ENCODE results near the gene RHOG.
"Not testable (repeated sequence)": the region's sequence is repeated elsewhere in the genome, so short reads cannot be mapped to it uniquely, and the experiment has no call there.

The RHOG gene

GRCh38 chr11:3799143-3799542, 41.6 kb downstream of the RHOG start:
- Mint-ChIP-seq H3K27ac (peak overlapping the region; percentile 98), H3K9me3 (no peaks in the 10 kb centered on the region), H3K4me1 (ENCODE audit: low read depth) (peaks cover 41% of the 10 kb centered on the region), H3K4me3 (peak overlapping the region; percentile 94), H3K27me3 (no peaks in the 10 kb centered on the region), H3K36me3 (ENCODE audit: low read depth) (peaks cover 33% of the 10 kb centered on the region)
- DNase-seq: no peak

DNA sequence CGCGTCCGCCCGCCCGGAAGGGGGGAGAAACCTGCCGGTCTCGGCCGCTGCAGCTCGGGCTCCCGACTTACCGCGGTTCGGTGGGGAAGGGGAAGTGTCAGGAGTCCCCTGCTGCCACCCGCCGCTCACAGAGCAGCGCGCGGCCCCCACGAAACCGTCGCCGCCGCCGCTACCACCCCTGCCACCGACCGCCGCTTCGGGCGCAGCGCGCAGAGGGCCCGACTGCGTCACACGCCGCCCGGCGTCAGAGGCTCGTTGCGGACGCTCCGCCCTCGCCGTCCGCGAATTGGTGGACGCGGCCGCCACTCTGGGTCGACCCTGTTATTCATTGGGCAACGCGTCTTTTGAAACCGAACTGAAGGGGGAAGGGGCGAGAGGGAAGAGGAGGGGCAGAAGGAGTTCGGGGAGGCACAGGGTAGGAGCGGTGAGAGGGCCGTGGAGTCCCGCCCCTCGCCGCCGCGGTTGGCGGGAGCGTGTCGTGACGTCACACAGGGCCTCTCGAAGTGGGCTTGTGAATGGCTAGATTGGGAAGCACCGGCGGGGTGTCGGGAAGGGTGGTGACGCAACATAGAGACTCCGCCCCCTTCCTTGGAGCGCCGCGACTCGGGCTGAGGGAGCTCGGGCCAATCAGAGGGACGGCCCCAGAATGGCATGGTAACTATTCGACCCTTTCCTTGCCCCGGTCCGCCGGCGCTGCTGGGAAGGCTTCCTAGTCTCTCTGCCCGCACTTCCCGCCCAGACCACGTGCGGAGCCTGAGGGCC, 43.2 kb downstream of the RHOG start, which contains the start of gene NUP98:
NUP98 (minus strand) TSS at position 226 of the 762 bp plus-strand sequence. CDS start 15,437 bp downstream, outside the sequence.
- peak; percentile 99 for DNase-seq
- peaks cover 49% of the 10 kb centered on the region for H3K36me3 Mint-ChIP-seq (ENCODE audit: low read depth)
- H3K4me1 Mint-ChIP-seq (ENCODE audit: low read depth): peaks cover 47% of the 10 kb centered on the region
- H3K4me3 Mint-ChIP-seq: peak within 1 kb of the TSS; percentile 94
- no peaks in the 10 kb centered on the region for H3K27me3 Mint-ChIP-seq
- peak within 1 kb of the TSS; percentile 98 for H3K27ac Mint-ChIP-seq
- H3K9me3 Mint-ChIP-seq: no peaks in the 10 kb centered on the region

- H3K36me3 Mint-ChIP-seq (ENCODE audit: low read depth): peaks cover 53% of the 10 kb centered on the region
- H3K9me3 Mint-ChIP-seq: no peaks in the 10 kb centered on the region
- no peak for DNase-seq
- H3K4me1 Mint-ChIP-seq (ENCODE audit: low read depth): peaks cover 51% of the 10 kb centered on the region
- no peaks in the 10 kb centered on the region for H3K27me3 Mint-ChIP-seq
- peak overlapping the region; percentile 98 for H3K27ac Mint-ChIP-seq
- H3K4me3 Mint-ChIP-seq: peak overlapping the region; percentile 94
Observed at GRCh38 chr11:3796801-3797328, 43.9 kb downstream of the RHOG start.

DNA sequence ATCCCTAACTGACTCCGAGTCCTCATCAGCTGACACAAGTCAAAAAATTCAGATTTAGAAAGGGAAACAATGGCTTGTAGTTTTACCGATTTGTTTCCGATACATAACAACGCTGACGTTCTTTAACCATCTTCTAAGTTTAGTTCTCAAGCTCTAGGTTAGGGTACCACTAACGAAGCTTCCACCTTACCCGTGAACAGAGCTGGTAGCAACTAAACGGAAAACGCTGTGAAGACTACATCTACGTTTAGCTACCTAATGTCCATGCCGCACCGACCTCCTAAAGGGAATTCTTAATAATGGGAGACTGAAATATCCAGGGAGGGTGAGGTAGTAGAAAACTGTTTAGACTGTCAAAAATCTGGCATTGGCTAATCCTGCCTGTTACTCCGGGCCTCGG, 44.4 kb downstream of the RHOG start:
- Mint-ChIP-seq H3K27me3 (no peaks in the 10 kb centered on the region), H3K4me3 (peak overlapping the region; percentile 94), H3K4me1 (ENCODE audit: low read depth) (peaks cover 51% of the 10 kb centered on the region), H3K9me3 (no peaks in the 10 kb centered on the region), H3K36me3 (ENCODE audit: low read depth) (peaks cover 59% of the 10 kb centered on the region), H3K27ac (peak overlapping the region; percentile 98)
- peak; percentile 6 for DNase-seq

DNA sequence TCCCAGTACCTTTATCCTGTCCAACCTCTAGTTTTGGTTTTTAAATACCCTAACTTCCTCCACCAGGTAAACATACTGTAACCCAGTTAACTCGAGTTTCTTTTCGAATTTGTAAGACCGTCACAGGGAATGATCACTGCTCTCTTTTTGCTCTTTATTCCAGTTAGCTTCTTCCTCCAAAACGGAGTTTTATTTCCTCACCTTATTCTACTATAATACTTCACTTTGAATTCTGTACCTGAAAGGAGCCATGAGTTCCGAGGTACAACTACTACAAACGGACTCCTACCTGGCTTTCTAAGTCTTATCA, 44.8 kb downstream of the RHOG start:
- Mint-ChIP-seq H3K36me3 (ENCODE audit: low read depth) (peaks cover 61% of the 10 kb centered on the region), H3K4me3 (peak overlapping the region; percentile 94), H3K9me3 (no peaks in the 10 kb centered on the region), H3K27me3 (no peaks in the 10 kb centered on the region), H3K27ac (peak overlapping the region; percentile 98), H3K4me1 (ENCODE audit: low read depth) (peaks cover 51% of the 10 kb centered on the region)
- no peak for DNase-seq

GRCh38 chr11:3795131-3796001, 45.4 kb downstream of the RHOG start:
- Mint-ChIP-seq H3K27ac (peak overlapping the region; percentile 98), H3K4me1 (ENCODE audit: low read depth) (peaks cover 55% of the 10 kb centered on the region), H3K36me3 (ENCODE audit: low read depth) (peaks cover 67% of the 10 kb centered on the region), H3K27me3 (no peaks in the 10 kb centered on the region), H3K4me3 (peak overlapping the region; percentile 94), H3K9me3 (no peaks in the 10 kb centered on the region)
- peak; percentile 3 for DNase-seq

DNA sequence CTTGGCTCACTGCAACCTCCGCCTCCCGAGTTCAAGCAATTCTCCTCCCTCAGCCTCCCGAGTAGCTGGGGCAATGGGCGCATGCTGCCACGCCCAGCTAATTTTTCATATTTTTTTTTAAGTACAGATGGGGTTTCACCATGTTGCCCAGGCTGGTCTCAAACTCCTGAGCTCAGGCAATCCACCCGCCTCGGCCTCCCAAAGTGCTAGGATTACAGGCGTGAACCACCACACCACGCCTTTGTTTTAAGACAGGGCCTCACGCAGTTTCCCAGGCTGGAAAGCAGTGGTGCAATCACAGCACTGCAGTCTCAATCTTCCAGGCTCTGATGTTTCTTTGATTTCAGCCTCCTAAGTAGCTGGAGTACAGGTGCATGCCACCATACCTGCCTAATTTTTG, 46.4 kb downstream of the RHOG start:
- peak overlapping the region; percentile 47 for H3K27ac Mint-ChIP-seq
- H3K36me3 Mint-ChIP-seq (ENCODE audit: low read depth): peaks cover 75% of the 10 kb centered on the region
- H3K4me1 Mint-ChIP-seq (ENCODE audit: low read depth): peaks cover 58% of the 10 kb centered on the region
- DNase-seq: peak; percentile 19
- H3K9me3 Mint-ChIP-seq, H3K27me3 Mint-ChIP-seq: not testable (repeated sequence)
- peak overlapping the region; percentile 94 for H3K4me3 Mint-ChIP-seq

DNA sequence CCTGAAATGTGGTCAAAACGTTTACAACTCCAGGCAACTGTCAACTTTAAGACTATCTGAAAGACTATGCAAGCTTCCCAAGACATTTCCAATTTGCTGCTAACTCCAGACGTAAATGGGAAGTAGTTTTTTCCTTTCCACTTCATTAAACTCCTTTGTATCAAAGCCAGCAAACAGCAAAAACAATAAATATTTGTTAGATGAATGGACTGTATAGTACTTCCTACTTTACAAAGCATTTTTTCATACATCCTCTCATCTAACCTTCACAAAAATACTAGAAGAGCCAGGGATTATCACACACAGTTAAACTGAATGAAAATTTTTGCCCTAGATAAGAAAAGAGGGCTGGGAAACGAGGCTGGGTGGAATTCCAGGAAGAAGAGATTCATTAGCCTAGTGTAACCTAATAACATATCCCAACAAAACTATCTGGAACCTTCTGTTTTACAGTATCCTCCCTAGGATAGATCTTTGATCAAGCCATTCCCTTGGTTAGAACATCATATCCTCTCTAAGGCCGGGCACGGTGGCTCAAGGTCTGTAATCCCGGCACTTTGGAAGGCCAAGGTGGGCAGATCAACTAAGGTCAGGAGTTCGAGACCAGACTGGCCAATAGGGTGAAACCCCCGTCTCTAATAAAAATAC, 53.9 kb downstream of the RHOG start:
- Mint-ChIP-seq H3K9me3 (no peaks in the 10 kb centered on the region), H3K27me3 (no peaks in the 10 kb centered on the region), H3K36me3 (ENCODE audit: low read depth) (peaks cover 85% of the 10 kb centered on the region), H3K27ac (peak overlapping the region; percentile 11), H3K4me1 (ENCODE audit: low read depth) (peaks cover 74% of the 10 kb centered on the region), H3K4me3 (no peak overlapping the region)
- DNase-seq: peak; percentile 7

- Mint-ChIP-seq H3K9me3 (no peaks in the 10 kb centered on the region), H3K4me1 (ENCODE audit: low read depth) (peaks cover 65% of the 10 kb centered on the region), H3K36me3 (ENCODE audit: low read depth) (peaks cover 84% of the 10 kb centered on the region), H3K4me3 (no peak overlapping the region), H3K27me3 (no peaks in the 10 kb centered on the region), H3K27ac (peak overlapping the region; percentile 37)
- DNase-seq: no peak
Observed at GRCh38 chr11:3783611-3784010, 57.1 kb downstream of the RHOG start.

DNA sequence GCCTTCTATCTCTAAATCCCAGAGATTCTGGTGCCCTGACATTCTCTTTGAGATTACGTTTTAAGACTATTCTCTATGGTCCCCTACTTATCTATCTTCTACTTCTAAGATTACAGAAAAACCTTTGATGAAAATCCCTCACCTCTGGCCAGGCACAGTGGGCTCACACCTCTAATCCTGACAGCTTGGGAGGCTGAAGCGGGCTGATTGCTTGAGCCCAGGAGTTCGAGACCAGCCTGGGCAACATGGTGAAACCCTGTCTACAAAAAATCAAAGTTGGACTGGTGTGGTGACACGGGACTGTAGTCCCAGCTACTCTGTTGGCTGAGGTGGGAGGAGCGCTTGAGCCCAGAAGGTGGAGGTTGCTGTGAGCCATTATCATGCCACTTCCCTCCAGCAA, 57.8 kb downstream of the RHOG start:
- Mint-ChIP-seq H3K9me3 (no peaks in the 10 kb centered on the region), H3K36me3 (ENCODE audit: low read depth) (peaks cover 86% of the 10 kb centered on the region), H3K4me3 (no peak overlapping the region), H3K27me3 (no peaks in the 10 kb centered on the region), H3K27ac (peak overlapping the region; percentile 59), H3K4me1 (ENCODE audit: low read depth) (peaks cover 63% of the 10 kb centered on the region)
- DNase-seq: no peak

- peaks cover 84% of the 10 kb centered on the region for H3K36me3 Mint-ChIP-seq (ENCODE audit: low read depth)
- peak overlapping the region; percentile 59 for H3K27ac Mint-ChIP-seq
- no peaks in the 10 kb centered on the region for H3K27me3 Mint-ChIP-seq
- no peak for DNase-seq
- H3K9me3 Mint-ChIP-seq: no peaks in the 10 kb centered on the region
- H3K4me1 Mint-ChIP-seq (ENCODE audit: low read depth): peaks cover 47% of the 10 kb centered on the region
- no peak overlapping the region for H3K4me3 Mint-ChIP-seq
Observed at GRCh38 chr11:3781423-3781822, 59.3 kb downstream of the RHOG start.

Data from activated T-cell treated with anti-CD3 and anti-CD28 coated beads, Interleukin-2, amount 50 U/mL, for 24 hours (primary cell).